DMS 273 (cell line): ENCODE data around the gene SEMA3E.
"Not testable (repeated sequence)": the region's sequence is repeated elsewhere in the genome, so short reads cannot be mapped to it uniquely, and the experiment has no call there.

ENCODE experiments used
- DNase-seq: peaks from one replicate; lab custom pipeline; 2025; ENCODE audit not compliant: unreplicated experiment; lab: John Stamatoyannopoulos, UW

The SEMA3E gene

GRCh38 chr7:83562289-83562688 lies 86.7 kb downstream of the SEMA3E start:
- no peak for DNase-seq

GRCh38 chr7:83559887-83560286 lies 89.1 kb downstream of the SEMA3E start:
- no peak for DNase-seq

GRCh38 chr7:83552556-83552955 lies 96.4 kb downstream of the SEMA3E start:
- DNase-seq: not testable (repeated sequence)

- no peak for DNase-seq
Measured at GRCh38 chr7:83550100-83550499, 98.8 kb downstream of the SEMA3E start.

- no peak for DNase-seq
Measured at GRCh38 chr7:83548250-83548649, 100.7 kb downstream of the SEMA3E start.

- peak; percentile 49 for DNase-seq
Measured at GRCh38 chr7:83547526-83547925, 101.4 kb downstream of the SEMA3E start.

- DNase-seq: no peak
Measured at GRCh38 chr7:83546586-83546985, 102.4 kb downstream of the SEMA3E start.

GRCh38 chr7:83541187-83541960 lies 107.6 kb downstream of the SEMA3E start:
- DNase-seq: no peak

GRCh38 chr7:83534488-83534887 lies 114.5 kb downstream of the SEMA3E start:
- no peak for DNase-seq

GRCh38 chr7:83532219-83532618 lies 116.7 kb downstream of the SEMA3E start:
- no peak for DNase-seq

- no peak for DNase-seq
Measured at GRCh38 chr7:83531766-83532165, 117.2 kb downstream of the SEMA3E start.

GRCh38 chr7:83528925-83529423 lies 120.0 kb downstream of the SEMA3E start:
- DNase-seq: no peak

- DNase-seq: no peak
Measured at GRCh38 chr7:83524277-83525075, 124.5 kb downstream of the SEMA3E start.

GRCh38 chr7:83520726-83521125 lies 128.2 kb downstream of the SEMA3E start:
- DNase-seq: peak; percentile 26

GRCh38 chr7:83519240-83519639 lies 129.7 kb downstream of the SEMA3E start:
- DNase-seq: no peak

- DNase-seq: no peak
Measured at GRCh38 chr7:83517035-83517700, 131.8 kb downstream of the SEMA3E start.

- no peak for DNase-seq
Measured at GRCh38 chr7:83514977-83515376, 134.0 kb downstream of the SEMA3E start.

- no peak for DNase-seq
Measured at GRCh38 chr7:83509255-83510021, 139.5 kb downstream of the SEMA3E start.

- no peak for DNase-seq
Measured at GRCh38 chr7:83504330-83504729, 144.6 kb downstream of the SEMA3E start.

- no peak for DNase-seq
Measured at GRCh38 chr7:83502636-83503035, 146.3 kb downstream of the SEMA3E start.

- DNase-seq: no peak
Measured at GRCh38 chr7:83494683-83495082, 154.3 kb downstream of the SEMA3E start.
